ENCODE measurements around the gene TPSAB1. TPM values are rescaled to one million over a fixed set of nuclear protein-coding genes. Genes with fewer than 3 reads are reported as not detected.

Gene TPSAB1
- total and polyA plus RNA-seq, 2 donors (not counting 3 experiments of a cell fraction or from before 2014, with no cell fraction given), result not detected

DNA sequence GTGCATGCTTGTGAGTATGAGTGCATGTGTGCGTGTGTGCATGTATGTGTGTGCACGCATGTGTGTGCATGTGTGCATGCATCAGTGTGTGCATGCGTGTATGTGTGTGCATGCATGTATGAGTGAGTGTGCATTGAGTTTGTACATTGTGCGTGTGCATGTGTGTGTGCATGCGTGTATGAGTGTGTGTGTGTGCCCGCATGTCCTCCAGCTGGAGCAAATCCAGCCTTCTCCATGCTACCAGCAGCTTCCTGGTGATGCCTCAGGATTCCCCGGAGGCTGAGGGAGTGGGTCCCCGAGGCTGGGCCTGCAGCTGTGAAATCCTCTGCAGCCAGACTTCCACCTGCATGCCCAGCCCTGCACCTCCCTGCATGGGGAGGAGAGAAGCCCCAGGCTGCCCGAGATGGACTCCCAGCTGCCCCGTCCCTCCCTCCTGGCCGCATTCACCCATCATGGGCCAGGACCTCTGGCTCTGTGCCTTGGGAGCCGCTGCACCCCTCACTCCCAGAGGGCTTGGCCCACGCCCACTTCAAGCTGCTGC is 24.7 kb downstream of the TPSAB1 start:
- no peak overlapping the region for H3K9ac ChIP-seq (replicated peaks; ENCODE audit: extremely low read depth, insufficient read depth, low read length)
- no peaks in the 10 kb centered on the region for H3K4me1 ChIP-seq (ENCODE audit: control insufficient read depth, extremely low read depth, insufficient read depth, low read length)
- H3K9me1 ChIP-seq (replicated peaks; ENCODE audit: control insufficient read depth, extremely low read depth, insufficient read depth, low read length), result no peaks in the 10 kb centered on the region
- H3K27me3 ChIP-seq (ENCODE audit: control insufficient read depth in 2 of 2, insufficient read depth in 2 of 2, low read length in 2 of 2), result peaks cover 13 to 14% of the 10 kb centered on the region in 2 experiments
- TF ChIP-seq CTCF (IDR thresholded peaks at IDR 0.05; ENCODE audit: extremely low read depth in 1 of 2, insufficient read depth in 1 of 2, low read depth in 1 of 2, low read length in 2 of 2), result no peak
- TF ChIP-seq, protein P1, sequence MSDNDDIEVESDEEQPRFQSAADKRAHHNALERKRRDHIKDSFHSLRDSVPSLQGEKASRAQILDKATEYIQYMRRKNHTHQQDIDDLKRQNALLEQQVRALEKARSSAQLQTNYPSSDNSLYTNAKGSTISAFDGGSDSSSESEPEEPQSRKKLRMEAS (IDR thresholded peaks at IDR 0.05; ENCODE audit: insufficient read depth, insufficient read length), result no peak
- H2AFZ ChIP-seq (ENCODE audit: low read depth, low read length), result no peak overlapping the region
- intact Hi-C loops (cut with micrococcal nuclease) (no loop called here), dilution Hi-C loops (cut with MboI; ENCODE audit: extremely low pct_ligation_motif_present, low sequenced_read_pairs) (no loop called here)
- no peaks in the 10 kb centered on the region for H3K36me3 ChIP-seq (ENCODE audit: control insufficient read depth in 2 of 2, extremely low read depth in 1 of 2, insufficient read depth in 2 of 2, low read length in 2 of 2)
- no peaks in the 10 kb centered on the region for H3K79me2 ChIP-seq (ENCODE audit: control insufficient read depth, insufficient read depth, low read length)
- H4K20me1 ChIP-seq (replicated peaks; ENCODE audit: control insufficient read depth, extremely low read depth, insufficient read depth, low read length), result no peaks in the 10 kb centered on the region
- no peak for DNase-seq (ENCODE audit: low read depth, low spot score)
- H3K4me2 ChIP-seq (ENCODE audit: insufficient read depth, low read length), result no peak overlapping the region
- ChIA-PET POLR2A (no interaction called here), CTCF (no interaction called here)
- no peak for FAIRE-seq
- H3K4me3 ChIP-seq (replicated peaks in 1 of 3; ENCODE audit: insufficient read depth in 1 of 3, low read depth in 1 of 3, low read length in 3 of 3), result no peak overlapping the region
- no peaks in the 10 kb centered on the region for H3K9me3 ChIP-seq (replicated peaks; ENCODE audit: control insufficient read depth, insufficient read depth, low read length)
- H3K27ac ChIP-seq (ENCODE audit: insufficient read depth, low read depth, low read length), result no peak overlapping the region
- BruUV-seq (replicated peaks), result no TSS peak

- H3K79me2 ChIP-seq (ENCODE audit: control insufficient read depth, insufficient read depth, low read length), result no peaks in the 10 kb centered on the region
- BruUV-seq (replicated peaks), result no TSS peak
- no peaks in the 10 kb centered on the region for H3K9me3 ChIP-seq (replicated peaks; ENCODE audit: control insufficient read depth, insufficient read depth, low read length)
- TF ChIP-seq POLR2A (IDR thresholded peaks at IDR 0.05; ENCODE audit: low read depth, low read length) (no peak), GATA2 (IDR thresholded peaks at IDR 0.05; ENCODE audit: insufficient read depth, insufficient read length, low read depth, low read length) (no peak), MYC (IDR thresholded peaks at IDR 0.05; ENCODE audit: low read depth, low read length) (no peak), JUN (IDR thresholded peaks at IDR 0.05; ENCODE audit: borderline replicate concordance, insufficient read depth, insufficient read length, low read depth) (no peak), EZH2 (IDR thresholded peaks at IDR 0.05; ENCODE audit: borderline replicate concordance, low read depth, low read length, severe bottlenecking) (no peak), CTCF (IDR thresholded peaks at IDR 0.05; ENCODE audit: extremely low read depth in 1 of 2, insufficient read depth in 1 of 2, low read depth in 1 of 2, low read length in 2 of 2) (no peak), FOS (IDR thresholded peaks at IDR 0.05; ENCODE audit: borderline replicate concordance, insufficient read depth, low read length) (no peak), POLR2AphosphoS5 (IDR thresholded peaks at IDR 0.05; ENCODE audit: insufficient read depth, low read depth, low read length) (no peak)
- TF ChIP-seq, protein P1 (IDR thresholded peaks at IDR 0.05; ENCODE audit: insufficient read depth, insufficient read length), result no peak
- no peaks in the 10 kb centered on the region for H4K20me1 ChIP-seq (replicated peaks; ENCODE audit: control insufficient read depth, extremely low read depth, insufficient read depth, low read length)
- peaks cover 6 to 11% of the 10 kb centered on the region in 2 experiments for H3K27me3 ChIP-seq (ENCODE audit: control insufficient read depth in 2 of 2, insufficient read depth in 2 of 2, low read length in 2 of 2)
- dilution Hi-C loops (cut with MboI; ENCODE audit: extremely low pct_ligation_motif_present, low sequenced_read_pairs), result no loop called here
- H3K36me3 ChIP-seq (ENCODE audit: control insufficient read depth in 2 of 2, extremely low read depth in 1 of 2, insufficient read depth in 2 of 2, low read length in 2 of 2), result no peaks in the 10 kb centered on the region
- no peak overlapping the region for H3K9ac ChIP-seq (replicated peaks; ENCODE audit: extremely low read depth, insufficient read depth, low read length)
- H3K9me1 ChIP-seq (replicated peaks; ENCODE audit: control insufficient read depth, extremely low read depth, insufficient read depth, low read length), result no peaks in the 10 kb centered on the region
- H3K4me3 ChIP-seq (replicated peaks in 1 of 3; ENCODE audit: insufficient read depth in 1 of 3, low read depth in 1 of 3, low read length in 3 of 3), result no peak overlapping the region
- intact Hi-C loops (cut with micrococcal nuclease), result no loop called here
- H3K4me1 ChIP-seq (ENCODE audit: control insufficient read depth, extremely low read depth, insufficient read depth, low read length), result no peaks in the 10 kb centered on the region
- ChIA-PET CTCF (no interaction called here), POLR2A (interaction anchor here (0.6 kb wide), 1 partner anchor 209 kb away, joined by 4 read pairs; no protein-coding TSS in a partner anchor)
- no peak for FAIRE-seq
- no peak for DNase-seq (ENCODE audit: low read depth, low spot score)
- H3K4me2 ChIP-seq (ENCODE audit: insufficient read depth, low read length), result no peak overlapping the region
- no peak overlapping the region for H3K27ac ChIP-seq (ENCODE audit: insufficient read depth, low read depth, low read length)
- H2AFZ ChIP-seq (ENCODE audit: low read depth, low read length), result no peak overlapping the region
Observed at GRCh38 chr16:1265826-1266225, 25.3 kb downstream of the TPSAB1 start.
